ENCODE measurements around the gene RBMS3.
"Not testable (repeated sequence)": the region's sequence is repeated elsewhere in the genome, so short reads cannot be mapped to it uniquely, and the experiment has no call there.

The RBMS3 gene

DNA sequence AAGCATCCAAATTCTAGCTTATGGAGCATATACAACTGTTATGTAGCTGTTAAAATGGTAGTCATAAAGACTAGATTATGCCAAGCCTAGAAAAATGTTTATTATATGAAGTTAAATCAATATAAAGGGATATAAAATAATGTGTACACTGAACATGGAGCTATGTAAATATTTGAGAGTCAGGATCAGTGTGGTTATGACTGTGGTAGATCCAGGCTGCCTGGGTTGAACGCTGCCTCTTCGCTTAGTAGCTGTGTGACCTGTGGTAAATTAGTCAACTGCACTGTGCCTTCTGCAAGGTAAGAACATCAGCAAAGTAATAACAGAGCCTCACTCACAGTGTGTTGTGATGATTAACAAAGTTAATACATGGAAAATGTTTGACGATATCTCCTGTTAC, 212.2 kb downstream of the RBMS3 start:
- DNase-seq, result no peak

DNA sequence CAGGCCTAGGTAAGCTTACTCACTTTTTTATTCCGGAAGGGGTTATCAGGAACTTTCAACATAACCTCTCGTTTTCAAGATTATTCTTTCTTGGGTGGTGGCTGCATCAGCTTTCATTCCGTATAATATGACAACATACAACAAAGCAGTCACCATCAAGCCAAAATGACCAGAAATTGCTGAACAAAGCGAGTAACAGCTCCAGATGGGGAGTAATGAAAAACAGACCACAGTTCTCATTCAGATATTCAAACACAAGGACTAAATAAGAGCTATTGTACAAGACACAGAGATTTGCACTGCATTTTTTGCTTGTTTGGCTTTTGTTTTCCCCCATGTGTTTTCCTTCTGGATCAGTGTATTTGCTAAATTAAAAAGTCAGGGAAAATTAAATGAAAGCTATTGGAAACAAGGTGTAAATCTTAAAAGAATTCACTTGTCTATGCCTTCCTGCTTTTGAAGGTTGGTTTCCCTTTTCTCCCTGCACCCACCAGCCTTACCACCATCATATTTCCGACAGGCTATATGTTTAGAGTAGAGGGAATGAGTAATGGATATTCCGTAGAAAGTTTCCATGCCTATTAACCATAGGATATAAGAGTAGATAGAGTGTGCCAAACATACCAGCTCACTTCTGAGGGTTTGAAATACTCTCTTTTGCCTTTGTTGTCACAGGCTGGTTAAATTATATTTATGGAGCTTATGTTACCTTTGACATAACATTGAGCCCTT, 213.6 kb downstream of the RBMS3 start:
- no peak for DNase-seq

DNA sequence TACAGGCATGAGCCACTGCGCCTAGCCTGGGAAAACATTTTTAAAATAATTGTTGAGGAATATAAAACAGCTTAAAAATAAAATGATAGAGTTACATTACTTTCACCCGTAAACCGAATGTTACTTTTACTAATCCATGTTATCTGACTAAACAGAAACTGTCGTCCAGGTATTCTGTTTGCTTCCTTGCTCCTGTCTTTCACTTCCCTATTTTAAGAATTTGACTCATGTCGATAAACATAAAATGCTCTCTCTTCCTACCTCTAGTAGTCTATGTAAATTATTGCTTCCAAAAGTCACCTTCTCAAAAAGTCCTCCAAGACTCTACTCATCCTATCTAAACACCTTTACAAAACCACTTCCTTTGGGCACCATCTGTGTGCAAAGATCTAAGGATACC, 216.4 kb downstream of the RBMS3 start:
- DNase-seq, result no peak

- no peak for DNase-seq
These were observed 221.9 kb downstream of the RBMS3 start for GRCh38 chr3:29502771-29503170.

GRCh38 chr3:29503314-29503713, 222.4 kb downstream of the RBMS3 start:
- no peak for DNase-seq

- DNase-seq, result no peak
These were observed 223.1 kb downstream of the RBMS3 start for GRCh38 chr3:29503958-29504357.

DNA sequence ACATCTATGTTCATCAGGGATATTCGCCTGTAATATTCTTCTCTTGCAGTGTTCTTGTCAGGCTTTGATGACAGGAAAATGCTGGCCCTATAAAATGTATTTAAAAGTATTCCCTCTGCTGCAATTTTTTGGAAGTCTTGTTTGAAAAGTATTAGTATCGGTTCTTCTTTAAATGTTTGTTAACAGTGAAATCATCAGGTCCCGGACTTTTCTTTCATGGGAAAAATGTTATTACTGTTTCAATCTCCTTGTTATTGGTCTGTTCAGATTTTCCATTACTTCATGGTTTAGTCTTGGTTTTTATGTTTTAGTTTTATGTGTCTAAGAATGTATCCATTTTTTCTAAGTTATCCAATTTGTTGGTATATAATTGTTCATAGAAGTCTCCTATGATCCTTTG, 225.6 kb downstream of the RBMS3 start:
- DNase-seq, result no peak

GRCh38 chr3:29511701-29512100, 230.8 kb downstream of the RBMS3 start:
- no peak for DNase-seq

DNA sequence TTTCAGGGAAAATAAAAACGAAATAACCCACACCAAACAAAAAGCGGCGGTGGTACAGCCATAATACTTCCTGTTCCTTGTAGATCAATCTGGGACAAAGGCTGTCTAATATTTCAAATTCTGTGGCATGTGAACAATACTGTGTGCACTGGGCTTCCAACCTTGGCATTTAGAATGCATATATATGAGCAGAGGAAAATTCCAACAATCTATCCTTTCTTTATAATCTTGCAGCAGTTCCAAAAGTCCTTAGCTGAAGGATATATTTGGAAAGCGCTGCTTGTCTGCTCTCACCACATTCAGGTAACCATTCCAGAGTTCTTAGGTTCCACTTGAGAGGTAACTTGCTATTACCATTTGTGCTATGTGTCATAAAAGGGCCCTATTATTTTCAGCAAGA, 231.8 kb downstream of the RBMS3 start:
- no peak for DNase-seq

GRCh38 chr3:29513236-29513635, 232.4 kb downstream of the RBMS3 start:
- DNase-seq, result no peak

DNA sequence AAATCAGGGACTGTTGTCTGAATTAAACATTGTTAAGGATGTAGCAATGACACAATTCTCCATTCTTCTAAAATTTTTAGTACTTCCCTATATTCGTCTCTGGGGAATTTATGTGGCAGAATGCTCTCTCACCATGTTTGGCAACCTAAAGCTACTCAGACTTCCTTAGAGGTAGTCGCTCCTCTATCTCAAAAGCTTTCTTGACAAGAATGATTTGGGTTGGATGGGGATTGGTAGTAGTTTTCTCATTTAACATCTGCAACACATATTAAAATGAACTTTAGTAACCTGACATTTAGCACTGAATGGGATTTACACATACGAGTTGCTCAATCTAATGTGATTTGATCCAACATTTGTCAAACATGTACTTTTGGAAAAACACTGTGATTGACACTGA, 233.3 kb downstream of the RBMS3 start:
- no peak for DNase-seq

- DNase-seq, result no peak
These were observed 234.0 kb downstream of the RBMS3 start for GRCh38 chr3:29514912-29515311.

GRCh38 chr3:29515451-29515850, 234.6 kb downstream of the RBMS3 start:
- no peak for DNase-seq

- no peak for DNase-seq
These were observed 235.3 kb downstream of the RBMS3 start for GRCh38 chr3:29516164-29516563.

DNA sequence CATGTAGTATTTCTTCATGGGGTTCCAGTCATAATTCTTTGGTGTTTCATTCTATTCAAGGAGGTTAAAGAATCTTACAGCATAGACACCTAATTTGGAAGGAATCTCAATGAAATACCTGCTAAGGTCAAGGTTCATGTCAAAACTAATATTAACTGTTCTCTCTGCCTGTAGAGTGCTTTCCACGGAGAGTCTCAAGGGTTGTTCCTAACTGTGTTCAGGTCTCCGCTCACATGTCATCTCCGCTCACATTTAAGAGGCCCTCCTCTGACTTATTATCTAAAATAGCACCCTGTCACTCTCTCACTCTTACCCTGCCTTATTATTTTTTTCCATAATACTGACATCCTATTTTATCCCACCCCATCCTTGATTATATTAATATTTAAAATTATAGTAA, 239.9 kb downstream of the RBMS3 start:
- no peak for DNase-seq

DNA sequence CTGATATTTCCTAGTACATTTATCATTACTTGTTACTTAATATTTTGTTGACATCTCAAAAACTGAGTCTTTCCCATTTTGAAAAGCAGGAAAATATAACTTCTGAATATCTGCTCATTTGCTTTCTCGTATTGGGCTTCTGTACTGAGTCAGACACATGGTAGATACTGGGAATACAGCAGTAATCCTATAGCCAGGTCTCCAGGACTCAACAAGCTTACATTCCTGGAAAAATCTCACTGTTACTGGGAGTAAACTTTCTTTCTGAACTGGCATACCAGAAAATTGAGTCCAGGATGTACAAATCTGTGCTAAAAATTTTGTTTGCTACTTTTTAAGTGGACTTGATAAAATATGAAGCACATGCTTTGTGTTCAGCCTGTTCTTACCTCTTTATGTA, 240.4 kb downstream of the RBMS3 start:
- DNase-seq, result no peak

DNA sequence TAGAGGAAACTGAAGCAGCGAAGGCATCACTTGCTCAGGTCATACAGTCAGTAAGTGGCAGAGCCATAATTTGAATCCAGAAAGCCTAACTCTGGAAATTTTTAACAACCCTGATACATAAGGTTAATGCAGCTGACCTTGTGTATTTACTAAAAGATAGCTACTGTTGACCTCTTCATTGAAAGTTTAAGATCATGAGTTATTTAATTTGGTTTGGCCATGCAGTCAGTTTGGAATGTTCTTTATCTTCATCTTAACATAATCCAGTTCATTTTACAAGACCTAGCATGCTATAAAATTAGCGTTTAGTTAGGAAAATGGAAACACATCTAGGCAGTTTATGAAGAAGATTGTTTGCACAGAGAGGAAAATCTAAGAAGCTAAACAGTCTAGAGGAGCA, 240.9 kb downstream of the RBMS3 start:
- no peak for DNase-seq

DNA sequence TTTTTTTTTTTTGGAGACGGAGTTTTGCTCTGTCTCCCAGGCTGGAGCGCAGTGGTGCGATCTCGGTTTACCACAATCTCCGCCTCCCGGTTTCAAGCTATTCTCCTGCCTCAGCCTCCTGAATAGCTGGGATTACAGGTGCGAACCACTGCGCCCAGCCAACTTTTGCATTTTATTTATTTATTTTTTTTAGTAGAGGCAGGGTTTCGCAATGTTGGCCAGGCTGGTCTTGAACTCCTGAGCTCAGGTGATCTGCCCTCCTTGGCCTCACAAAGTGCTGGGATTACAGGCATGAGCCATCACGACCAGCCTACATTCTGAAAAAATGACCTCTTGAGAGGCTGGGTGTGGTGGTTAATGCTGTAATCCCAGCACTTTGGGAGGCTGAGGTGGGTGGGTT, 243.6 kb downstream of the RBMS3 start:
- DNase-seq, result not testable (repeated sequence)

GRCh38 chr3:29525254-29525881, 244.5 kb downstream of the RBMS3 start:
- no peak for DNase-seq

GRCh38 chr3:29527246-29527645, 246.4 kb downstream of the RBMS3 start:
- no peak for DNase-seq

DNA sequence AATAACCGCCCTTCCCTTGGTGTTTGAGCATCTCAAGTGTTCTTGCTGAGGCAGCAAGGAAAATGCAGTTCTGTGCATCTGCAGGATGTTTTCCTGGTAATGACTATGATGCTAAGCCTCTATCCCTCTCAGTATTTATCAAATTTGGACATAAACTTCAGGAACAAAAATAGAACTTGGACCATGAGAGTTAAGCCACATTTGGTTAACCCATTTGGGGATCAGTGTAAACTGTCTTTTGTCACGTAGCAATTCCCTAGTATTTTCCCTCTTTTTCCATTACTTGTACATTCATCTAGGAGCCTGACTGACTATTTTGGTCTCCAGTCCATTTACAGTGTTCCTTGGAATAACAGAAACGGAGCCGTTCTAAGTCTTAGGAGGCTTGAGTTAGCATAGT, 250.8 kb downstream of the RBMS3 start:
- DNase-seq, result no peak

DNA sequence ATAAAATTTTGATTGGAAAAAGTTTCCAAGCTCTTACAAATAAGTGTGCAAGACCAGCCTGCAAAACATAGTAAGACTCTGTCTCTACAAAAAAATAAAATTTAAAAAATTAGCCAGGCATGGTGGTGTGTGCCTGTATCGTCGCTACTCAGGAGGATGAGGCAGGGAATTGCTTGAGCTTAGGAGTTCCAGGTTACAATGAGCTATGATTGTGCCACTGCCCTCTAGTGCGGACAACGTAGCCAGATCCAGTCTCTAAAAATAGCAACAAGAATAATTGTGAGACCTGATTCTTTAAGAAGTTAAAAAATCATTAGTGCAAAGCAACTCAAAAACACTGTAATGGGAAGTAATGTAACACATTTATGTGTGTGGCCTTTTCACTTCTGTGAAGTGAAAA, 251.6 kb downstream of the RBMS3 start:
- DNase-seq, result no peak

GRCh38 chr3:29534006-29534405, 253.1 kb downstream of the RBMS3 start:
- no peak for DNase-seq

DNA sequence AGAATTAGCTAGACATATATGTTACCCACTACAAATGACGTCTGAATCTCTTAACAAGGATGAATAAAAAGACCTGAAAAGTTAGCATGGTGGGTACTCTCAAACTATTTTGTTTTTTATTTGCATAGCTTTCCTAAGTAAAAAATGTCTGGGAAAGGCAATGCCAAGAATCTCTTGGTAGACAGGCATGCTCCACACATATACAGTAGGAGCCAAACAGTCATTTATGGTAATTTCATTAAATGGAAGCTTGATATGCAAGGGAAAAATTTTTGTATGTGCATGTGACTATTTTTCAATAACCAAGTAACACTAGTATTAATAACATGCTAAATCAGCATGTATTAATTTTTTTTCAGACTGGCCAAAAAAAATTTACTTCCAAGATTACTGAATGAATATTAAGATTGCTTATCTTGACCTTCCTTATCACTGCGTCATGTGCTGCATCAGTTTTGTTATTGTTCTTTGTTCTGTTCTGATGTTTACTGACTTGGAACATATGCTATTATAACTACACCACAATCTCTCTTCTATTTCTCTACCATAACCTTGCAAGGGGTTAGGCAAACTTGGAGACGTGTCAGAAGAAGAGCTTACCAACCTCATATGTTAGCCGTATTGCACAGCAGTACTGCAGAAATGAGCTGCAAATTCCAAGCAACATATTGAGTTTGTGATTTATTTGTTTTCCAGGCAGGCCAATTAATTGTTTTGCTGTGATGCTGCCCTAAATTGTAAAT, 255.3 kb downstream of the RBMS3 start:
- no peak for DNase-seq
